ENCODE measurements around the gene FCF1.

The FCF1 gene

DNA sequence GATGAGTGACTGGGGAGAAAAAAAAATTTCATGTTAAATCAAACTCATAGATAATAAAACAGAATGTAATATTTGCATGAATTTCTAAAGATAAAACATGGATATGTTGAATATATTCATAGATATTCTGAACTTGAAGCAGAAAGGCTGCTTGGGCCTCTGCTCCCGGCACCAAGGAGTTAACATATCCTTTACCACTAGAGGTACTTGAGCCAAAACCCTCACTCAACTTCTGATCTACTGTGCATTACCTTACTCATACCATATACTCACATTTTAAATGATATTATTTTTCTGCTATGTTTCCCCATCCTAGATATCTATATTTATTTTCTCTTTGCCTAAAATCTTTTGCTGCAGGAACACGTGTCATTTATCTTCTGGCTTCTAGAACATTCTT is 15.0 kb upstream of the FCF1 start:
- no peak overlapping the region for H3K27ac ChIP-seq
- TF ChIP-seq ZFX (IDR thresholded peaks at IDR 0.05; ENCODE audit: borderline replicate concordance) = no peak
- TF ChIP-seq, protein P1, sequence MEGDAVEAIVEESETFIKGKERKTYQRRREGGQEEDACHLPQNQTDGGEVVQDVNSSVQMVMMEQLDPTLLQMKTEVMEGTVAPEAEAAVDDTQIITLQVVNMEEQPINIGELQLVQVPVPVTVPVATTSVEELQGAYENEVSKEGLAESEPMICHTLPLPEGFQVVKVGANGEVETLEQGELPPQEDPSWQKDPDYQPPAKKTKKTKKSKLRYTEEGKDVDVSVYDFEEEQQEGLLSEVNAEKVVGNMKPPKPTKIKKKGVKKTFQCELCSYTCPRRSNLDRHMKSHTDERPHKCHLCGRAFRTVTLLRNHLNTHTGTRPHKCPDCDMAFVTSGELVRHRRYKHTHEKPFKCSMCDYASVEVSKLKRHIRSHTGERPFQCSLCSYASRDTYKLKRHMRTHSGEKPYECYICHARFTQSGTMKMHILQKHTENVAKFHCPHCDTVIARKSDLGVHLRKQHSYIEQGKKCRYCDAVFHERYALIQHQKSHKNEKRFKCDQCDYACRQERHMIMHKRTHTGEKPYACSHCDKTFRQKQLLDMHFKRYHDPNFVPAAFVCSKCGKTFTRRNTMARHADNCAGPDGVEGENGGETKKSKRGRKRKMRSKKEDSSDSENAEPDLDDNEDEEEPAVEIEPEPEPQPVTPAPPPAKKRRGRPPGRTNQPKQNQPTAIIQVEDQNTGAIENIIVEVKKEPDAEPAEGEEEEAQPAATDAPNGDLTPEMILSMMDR (IDR thresholded peaks at IDR 0.05) = no peak

DNA sequence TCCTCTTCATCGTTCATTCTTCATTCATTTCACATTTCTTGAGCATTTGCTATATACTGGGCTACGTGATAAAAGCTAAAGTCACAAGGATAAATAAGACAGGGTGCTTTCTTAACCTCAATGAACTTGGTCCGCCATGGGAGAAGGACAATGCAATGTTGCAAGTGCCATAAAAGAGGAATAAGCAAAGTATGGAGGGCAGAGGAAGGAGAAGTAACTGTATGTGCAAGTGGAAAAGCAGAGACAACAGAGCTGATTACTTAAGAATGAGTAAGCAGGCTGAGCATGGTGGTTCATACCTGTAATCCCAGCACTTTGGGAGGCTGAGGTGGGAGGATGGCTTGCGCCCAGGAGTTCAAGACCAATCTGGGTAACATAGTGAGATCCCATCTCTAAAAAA is 14.5 kb upstream of the FCF1 start:
- no peak for TF ChIP-seq ZFX (IDR thresholded peaks at IDR 0.05; ENCODE audit: borderline replicate concordance)
- TF ChIP-seq, protein P1 (IDR thresholded peaks at IDR 0.05) = no peak
- no peak overlapping the region for H3K27ac ChIP-seq

DNA sequence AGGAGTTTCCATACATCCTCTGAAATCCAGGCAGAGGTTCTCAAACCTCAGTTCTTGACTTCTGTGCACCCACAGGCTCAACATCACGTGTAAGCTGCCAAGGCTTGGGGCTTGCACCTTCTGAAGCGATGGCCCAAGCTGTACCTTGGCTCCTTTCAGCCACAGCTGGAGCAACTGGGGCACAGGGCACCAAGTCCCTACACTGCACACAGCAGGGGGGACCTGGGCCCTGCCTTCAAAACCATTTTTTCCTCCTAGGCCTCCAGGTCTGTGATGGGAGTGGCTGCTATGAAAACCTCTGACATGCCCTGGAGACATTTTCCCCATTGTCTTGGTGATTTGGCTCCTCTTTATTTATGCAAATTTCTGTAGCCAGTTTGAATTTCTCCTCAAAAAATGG is 10.7 kb upstream of the FCF1 start:
- TF ChIP-seq, protein P1 (IDR thresholded peaks at IDR 0.05) = no peak
- TF ChIP-seq ZFX (IDR thresholded peaks at IDR 0.05; ENCODE audit: borderline replicate concordance) = no peak
- no peak overlapping the region for H3K27ac ChIP-seq

DNA sequence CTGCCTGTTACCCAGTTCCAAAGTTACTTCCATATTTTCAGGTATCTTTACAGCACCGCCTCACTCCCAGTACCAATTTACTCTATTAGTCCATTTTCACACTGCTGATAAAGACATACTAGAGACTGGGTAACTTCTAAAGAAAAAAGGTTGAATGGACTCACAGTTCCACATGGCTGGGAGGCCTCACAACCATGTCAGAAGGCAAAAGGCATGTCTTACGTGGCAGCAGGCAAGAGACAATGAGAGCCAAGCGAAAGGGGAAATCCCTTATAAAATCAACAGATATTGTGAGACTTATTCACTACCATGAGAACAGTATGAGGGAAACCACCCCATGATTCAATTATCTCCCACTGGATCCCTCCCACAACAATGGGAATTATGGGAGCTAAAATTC is 9.9 kb upstream of the FCF1 start:
- TF ChIP-seq, protein P1 (IDR thresholded peaks at IDR 0.05) = no peak
- no peak for TF ChIP-seq ZFX (IDR thresholded peaks at IDR 0.05; ENCODE audit: borderline replicate concordance)
- no peak overlapping the region for H3K27ac ChIP-seq

DNA sequence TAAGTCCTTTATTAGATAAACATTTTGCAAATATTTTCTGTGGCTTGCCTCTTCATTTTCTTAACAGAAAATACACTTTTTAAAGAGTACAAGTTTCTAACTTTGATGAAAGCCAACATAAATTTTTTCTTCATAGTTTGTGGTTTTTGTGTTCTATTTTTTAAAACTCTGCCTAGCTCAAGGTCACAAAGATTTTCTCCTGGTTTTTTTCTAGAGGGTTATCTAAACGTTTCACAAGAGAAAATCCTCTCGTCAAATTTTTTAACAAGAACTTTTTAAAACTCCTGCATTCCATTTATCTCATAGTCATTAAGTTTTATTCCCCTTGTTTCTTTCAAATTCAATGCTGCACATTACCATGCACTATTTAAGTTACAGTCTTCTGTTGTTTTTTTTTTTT is 8.3 kb upstream of the FCF1 start:
- H3K27ac ChIP-seq = no peak overlapping the region

DNA sequence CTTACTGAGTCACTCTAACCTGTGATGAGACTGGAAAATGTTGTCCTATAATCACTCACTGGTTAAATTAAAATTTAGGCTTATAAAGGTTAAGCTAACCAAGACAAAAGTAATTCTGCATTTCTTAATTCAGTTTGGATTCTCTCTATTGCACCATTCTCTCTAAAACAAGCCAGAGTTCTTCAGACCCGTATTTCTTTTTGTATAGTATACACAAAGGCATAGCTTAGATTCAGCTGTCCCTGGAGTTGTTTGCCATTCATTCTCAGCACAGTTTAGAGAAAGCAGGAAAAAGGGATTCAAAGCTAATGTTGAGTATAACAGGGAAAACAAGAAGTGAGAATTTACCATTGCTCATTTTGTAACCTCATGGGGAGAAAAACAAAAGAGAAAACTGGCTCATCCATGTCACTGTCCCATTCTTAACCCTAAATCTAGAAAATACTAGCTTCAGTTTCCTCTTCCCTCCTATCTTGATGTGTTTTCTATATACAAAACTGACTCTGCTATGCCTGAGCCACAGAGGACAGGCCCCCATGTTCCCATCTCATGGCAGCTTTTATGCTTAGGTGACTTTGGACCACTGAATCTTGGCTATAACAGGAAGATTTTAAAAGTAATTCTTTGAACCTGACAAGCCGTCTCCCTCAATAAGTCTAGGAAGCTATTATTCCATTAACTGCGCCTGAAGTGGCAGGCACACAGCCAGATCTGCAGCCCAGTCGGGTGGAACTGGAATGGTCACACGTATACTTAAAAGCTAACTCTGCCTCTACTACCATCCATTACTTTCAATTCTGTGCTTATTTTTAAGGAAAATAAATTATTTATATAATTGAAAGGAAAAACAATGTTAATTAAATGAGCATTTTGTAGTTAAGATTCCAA is 7.1 kb upstream of the FCF1 start:
- TF ChIP-seq ZFX (IDR thresholded peaks at IDR 0.05; ENCODE audit: borderline replicate concordance) = no peak
- TF ChIP-seq, protein P1 (IDR thresholded peaks at IDR 0.05) = no peak
- no peak overlapping the region for H3K27ac ChIP-seq

More for the DNA sequence above, 8.3 kb upstream of the FCF1 start:
- TF ChIP-seq ZFX (IDR thresholded peaks at IDR 0.05; ENCODE audit: borderline replicate concordance) = no peak
- TF ChIP-seq, protein P1 (IDR thresholded peaks at IDR 0.05) = no peak

DNA sequence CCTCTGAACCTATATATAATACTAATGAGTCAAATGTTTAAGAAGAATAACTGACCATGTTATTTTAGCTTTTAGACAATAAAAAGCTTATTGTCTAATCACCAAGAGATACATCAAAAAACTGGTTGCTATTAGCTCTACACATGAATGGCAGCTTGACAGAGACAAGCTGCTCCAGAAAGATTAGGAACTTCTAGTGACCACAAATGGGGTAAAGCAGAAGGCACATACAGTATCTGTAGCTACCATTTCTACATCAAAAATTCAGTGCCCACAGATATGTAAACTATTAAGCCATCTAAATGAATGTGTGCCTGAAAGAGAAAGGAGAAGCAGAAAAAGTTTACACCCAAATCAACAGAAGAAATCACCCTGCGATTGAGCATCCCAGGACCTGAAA is 2.5 kb upstream of the FCF1 start:
- H3K27ac ChIP-seq = no peak overlapping the region
- TF ChIP-seq, protein P1 (IDR thresholded peaks at IDR 0.05) = no peak
- TF ChIP-seq ZFX (IDR thresholded peaks at IDR 0.05; ENCODE audit: borderline replicate concordance) = no peak

Data from 22Rv1 (cell line).